HG02938 (cell line): ENCODE data around the gene ANAPC5.
"Not testable (repeated sequence)": the region's sequence is repeated elsewhere in the genome, so short reads cannot be mapped to it uniquely, and the experiment has no call there.

Experiments
- ATAC-seq: cut with Tn5 transposase; IDR thresholded peaks from one replicate; pipeline ENCODE4 v1.9.1; 2021; ENCODE audit warnings: mild to moderate bottlenecking, moderate library complexity; ENCODE audit not compliant: unreplicated experiment

The ANAPC5 gene

DNA sequence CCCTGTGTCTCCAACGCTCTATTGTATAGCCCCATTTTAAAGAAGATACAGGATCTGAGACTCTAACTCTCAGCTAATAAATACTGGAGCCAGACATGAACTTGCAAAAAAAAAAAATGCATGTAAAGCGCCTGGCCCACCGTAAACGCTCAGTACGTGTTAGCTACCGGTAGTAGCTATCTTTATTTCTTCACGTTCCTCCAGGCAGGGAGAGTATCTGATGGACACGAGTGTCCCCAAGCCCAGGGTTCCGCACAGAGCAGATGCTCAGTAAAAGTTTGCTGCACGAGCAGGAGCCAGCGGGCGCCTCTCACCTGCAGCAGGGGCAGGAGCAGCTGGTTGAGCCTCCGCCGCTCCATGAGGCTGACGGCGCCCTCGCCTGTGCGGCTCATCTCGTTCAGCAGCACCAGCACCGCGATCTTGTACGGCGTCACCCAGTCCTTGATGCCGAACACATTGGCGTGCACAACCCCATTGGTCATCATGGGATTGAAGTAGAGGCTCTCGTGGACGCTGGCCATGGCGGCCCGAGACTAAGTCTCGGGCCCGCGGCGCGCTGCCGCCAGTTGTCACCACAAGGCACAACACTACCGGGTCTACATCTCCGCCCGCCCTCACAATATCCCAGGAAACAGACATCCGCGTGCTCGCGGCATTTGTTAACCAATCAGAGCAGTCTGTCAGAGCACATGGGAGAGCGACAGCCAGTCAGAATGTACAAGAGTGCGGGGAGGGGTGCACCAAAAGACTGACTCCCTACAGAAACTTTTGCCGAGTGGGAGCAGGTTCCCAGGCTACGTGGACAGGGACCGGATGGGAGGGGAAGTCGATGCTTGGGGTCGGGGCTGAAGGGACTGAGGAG lies at the start of gene ANAPC5:
Gene ANAPC5 (minus strand): TSS at position 592 of the 862 bp plus-strand sequence. CDS start 71 bp downstream, at position 521.
- ATAC-seq, result peak; percentile 98

DNA sequence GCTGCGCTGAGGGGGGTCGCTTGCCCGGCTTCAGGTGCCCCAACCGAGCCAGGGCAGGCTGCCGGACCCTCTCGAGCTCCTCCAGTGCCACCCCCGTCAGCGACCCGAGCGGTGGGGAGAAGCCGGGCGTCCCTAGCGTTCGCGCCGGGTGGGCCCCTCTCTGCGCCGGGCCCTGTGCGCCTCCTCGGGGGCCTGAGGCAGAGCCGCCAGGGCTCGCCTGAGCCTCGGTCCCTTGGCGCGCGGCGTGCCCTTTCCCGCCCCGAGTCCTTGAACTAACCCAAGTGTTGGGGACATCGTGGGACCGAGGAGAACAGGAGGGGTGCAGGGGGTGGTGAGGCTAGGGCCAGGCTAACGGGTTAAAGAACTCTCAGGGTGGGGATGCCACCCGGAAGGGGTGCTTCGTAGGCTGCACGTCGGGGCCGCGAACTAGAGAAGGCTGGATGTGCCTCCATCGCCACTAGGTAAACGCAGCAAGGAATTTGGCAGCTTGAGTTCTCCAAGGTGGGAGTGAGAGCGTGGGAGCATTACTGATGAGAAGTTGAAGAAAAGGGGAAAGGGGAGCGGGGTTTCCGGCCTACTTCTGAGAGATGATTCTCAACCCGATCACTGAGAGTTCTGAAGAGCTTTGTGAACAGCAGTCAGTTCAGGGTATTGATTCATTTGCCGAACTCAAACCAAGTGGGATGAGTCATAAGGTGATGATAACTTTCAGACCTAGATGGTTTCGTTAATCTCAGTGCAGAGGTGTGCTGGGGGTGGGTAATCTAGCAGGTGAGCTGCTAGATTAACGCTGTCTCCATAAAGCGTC lies 48.3 kb upstream of the ANAPC5 start:
- ATAC-seq, result peak; percentile 49

- peak; percentile 83 for ATAC-seq
These were observed 47.5 kb upstream of the ANAPC5 start, which contains the start of gene RNF34 for GRCh38 chr12:121399391-121400331. TSS of gene RNF34 (plus strand) at chr12:121400118. CDS start at chr12:121400213, 95 bp downstream.

- ATAC-seq, result no peak
These were observed 46.1 kb upstream of the ANAPC5 start for GRCh38 chr12:121398355-121398754.

GRCh38 chr12:121397521-121397920 lies 45.3 kb upstream of the ANAPC5 start:
- no peak for ATAC-seq

DNA sequence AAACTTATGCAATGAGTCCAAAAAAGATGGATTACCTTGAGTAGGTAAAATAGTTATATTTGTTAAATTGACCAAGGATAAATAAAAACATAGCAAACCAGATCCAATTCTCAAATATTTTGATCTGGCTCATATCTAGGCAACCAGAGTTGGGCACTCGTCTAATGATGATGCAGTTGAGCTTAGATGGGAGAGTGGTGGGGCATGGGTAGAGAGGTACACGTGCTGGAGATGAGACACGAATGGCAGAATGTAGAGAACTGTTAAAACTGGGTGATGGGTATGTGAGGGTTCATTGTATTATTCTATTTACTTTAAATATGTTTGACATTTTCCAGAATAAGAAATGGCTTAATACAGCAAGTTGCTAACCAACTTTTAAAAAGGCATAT lies 40.1 kb upstream of the ANAPC5 start:
- no peak for ATAC-seq

GRCh38 chr12:121391619-121392324 lies 39.6 kb upstream of the ANAPC5 start:
- ATAC-seq, result no peak

DNA sequence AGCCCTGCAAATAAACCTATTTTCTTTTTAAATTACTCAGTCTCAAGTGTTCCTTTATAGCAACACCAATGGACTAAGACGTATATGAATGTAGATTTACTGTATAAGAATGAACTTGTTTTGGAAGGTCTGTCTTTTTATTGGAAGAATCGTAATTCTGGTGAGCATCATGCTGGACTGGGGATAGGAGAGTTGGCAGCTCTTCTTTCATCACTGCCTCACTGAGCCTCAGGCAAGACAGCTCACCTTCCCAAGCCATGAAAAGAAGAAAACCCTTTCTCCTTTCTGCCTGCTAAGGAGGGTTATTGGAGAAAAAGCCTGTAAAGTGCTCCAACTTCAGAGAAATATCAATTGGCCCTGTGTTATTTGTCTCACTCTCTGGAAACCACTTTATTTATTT lies 38.6 kb upstream of the ANAPC5 start:
- ATAC-seq, result no peak

DNA sequence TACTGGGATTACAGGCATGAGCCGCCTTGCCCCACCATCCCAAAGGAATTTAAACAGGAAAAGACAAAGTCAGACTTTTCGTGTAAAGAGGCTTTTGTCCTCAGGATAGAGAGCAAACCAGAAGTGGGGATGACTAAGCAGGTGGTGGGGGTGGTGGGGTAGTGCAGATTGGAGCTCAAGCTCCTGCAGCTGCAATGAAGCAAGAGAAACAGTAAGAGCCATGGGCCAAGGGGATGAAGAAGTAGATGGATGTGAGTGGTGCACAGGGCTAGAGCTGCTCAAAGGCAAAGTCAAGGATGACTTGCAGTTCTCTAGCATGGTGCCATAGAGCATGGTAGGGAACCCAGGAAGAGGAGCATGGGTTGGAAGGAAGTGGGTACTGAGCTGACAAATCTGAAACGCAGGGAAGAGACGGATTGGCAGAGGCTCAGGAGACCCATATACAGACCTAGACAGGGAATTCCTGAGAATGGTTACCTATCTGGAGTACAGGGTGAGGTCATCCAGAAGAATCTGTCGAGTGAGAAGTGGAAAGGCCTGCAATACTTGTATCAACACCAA lies 36.3 kb upstream of the ANAPC5 start:
- no peak for ATAC-seq

DNA sequence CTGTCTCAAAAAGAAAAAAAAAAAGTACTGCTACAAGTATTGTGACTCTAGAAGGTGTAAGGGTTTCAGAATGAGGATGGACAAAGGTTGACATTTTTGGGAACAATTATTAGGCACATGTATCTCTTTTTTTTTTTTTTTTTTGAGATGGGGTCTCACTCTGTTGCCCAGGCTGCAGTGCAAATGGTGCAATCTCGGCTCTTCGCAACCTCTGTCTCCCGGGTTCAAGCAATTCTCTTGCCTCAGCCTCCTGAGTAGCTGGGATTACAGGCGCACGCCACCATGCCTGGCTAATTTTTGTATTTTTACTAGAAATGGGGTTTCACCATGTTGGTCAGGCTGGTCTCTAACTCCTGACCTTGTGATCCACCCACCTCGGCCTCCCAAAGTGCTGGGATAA lies 32.7 kb upstream of the ANAPC5 start:
- not testable (repeated sequence) for ATAC-seq

DNA sequence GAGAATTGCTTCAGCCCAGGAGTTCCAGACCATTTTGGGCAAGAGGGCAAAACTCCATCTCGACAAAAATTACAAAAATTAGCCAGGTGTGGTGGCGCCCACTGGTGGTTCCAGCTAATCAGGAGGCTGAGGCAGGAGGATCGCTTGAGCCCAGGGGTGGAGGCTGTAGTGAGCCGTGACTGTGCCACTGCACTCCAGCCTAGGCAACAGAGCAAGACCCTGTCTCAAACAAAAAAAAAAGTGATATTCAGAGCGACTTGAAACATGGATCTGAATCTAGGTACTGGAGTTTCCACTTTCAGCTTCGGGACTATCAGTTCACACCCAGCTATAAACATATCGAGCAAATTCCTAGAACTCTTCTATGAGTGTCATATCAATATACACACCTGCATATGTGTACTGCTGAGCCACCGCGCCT lies 31.4 kb upstream of the ANAPC5 start:
- no peak for ATAC-seq

DNA sequence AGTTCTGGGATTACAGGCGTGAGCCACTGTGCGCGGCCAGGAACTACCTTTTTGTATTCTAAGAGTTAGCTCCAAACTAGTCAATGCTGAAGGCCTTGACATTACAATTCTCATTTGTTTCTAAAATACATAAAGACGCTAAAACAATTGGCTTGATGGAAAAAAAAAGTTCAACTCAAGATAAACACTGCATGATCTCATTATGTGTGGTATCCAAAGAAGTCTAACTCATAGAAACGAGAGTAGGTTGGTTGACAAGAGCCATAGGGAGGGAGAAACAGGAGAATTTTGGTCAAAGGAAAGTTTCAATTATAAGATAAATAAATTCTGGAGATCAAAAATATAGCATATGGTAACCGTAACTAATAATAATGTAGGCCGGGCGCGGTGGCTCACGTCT lies 27.7 kb upstream of the ANAPC5 start:
- ATAC-seq, result no peak

DNA sequence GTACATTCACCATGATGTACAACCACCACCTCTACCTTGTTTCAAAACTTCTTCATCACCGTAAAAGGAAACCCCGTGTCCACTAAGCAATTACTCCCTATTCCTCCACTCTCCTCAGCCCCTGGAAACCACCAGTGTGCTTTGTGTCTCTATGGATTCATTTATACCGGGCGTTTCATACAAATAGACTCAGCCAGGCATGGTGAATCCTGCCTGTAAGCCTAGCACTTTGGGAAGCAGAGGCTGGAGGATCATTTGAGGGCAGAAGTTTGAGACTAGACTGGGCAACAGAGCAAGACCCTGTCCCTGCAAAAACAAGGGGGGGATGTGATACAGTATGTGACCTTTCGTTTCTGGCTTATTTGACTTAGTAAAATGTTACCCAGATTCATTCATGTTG lies 26.5 kb upstream of the ANAPC5 start:
- no peak for ATAC-seq

DNA sequence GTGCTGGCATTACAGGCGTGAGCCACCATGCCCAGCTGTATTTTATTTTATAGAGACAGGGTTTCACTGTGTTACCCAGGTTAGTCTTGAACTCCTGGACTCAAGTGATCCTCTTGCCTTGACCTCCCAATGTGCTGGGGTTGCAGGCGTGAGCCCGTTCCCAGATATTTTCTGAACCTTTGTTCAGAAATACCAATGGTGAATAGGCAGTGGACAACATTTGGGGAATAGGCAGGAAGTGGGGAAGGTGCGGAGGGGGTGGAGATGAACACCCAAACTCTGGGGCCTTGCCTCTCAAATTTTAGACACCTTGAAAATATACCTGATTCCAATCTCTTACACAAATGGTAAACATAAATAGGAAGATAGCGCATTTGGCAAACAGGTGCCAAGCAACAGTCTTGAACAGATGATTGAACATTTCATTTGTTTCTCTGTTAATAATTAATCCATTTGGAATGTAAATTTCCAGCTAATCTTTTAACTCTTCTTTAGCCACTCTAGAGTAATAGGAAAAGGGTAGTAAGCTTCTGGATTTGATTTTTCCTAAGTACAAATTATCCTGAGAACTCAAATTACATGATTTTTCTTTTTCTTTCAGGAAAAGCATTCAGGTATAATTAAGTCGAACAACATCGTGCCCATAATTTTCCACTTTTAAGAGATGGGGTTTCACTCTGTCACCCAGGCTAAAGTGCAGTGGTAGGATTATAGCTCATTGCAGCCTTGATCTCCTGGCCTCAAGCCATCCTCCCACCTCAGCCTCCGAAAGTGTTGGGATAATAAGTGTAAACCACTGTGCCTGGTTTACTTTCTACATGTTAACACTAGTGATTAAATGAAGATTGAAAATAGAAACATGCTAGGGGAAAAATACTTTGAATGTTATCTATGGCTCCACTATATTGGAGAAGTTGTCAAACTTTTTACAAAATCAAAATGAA lies 24.8 kb upstream of the ANAPC5 start:
- no peak for ATAC-seq

GRCh38 chr12:121374945-121375584 lies 22.9 kb upstream of the ANAPC5 start:
- ATAC-seq, result not testable (repeated sequence)

GRCh38 chr12:121374336-121374735 lies 22.1 kb upstream of the ANAPC5 start:
- ATAC-seq, result not testable (repeated sequence)

DNA sequence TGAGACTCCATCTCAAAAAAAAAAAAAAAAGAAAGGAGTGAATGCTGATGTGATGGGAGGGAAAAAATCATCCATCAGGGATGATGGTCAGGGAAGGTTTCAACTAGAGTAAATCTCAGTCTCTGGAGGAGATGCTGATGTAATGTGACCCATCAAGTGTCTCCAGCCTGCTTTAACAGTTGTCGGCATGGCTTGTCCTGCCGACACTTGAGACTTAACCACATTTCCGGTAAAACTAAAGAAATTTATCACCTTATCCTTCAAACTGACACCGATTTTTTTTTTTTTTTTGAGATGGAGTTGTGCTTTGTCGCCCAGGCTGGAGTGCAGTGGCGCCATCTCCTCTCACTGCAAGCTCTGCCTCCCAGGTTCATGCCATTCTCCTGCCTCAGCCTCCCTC lies 21.5 kb upstream of the ANAPC5 start:
- no peak for ATAC-seq

- ATAC-seq, result no peak
These were observed 19.2 kb upstream of the ANAPC5 start for GRCh38 chr12:121371404-121371803.
